HL-60 (cell line): ENCODE data around the gene TOX4.

Experiments used
- DNase-seq, 2 experiments: peaks; one replicate each; pipeline ENCODE4 v3.0.0-alpha.2; 2010 to 2020; ENCODE audit warnings: low read depth in 1 of 2, low spot score in 1 of 2
- H3K27ac ChIP-seq: fragments of 250-450 bp; sonication (Bioruptor Pico); replicated peaks from 2 replicates; pipeline ENCODE4 v1.5.1; 2020; ENCODE audit warnings: mild to moderate bottlenecking, moderate library complexity
- H3K27me3 ChIP-seq: fragments of 250-450 bp; sonication (Bioruptor Pico); 2 replicates; pipeline ENCODE4 v1.5.1; 2021; ENCODE audit warnings: mild to moderate bottlenecking, moderate library complexity; ENCODE audit not compliant: insufficient read depth, poor library complexity, severe bottlenecking
- H3K4me3 ChIP-seq: replicated peaks from 2 replicates; pipeline ENCODE4 v1.5.1; 2011; ENCODE audit warnings: mild to moderate bottlenecking, control low read depth, low read length; ENCODE audit not compliant: insufficient read depth
- GABPA ChIP-seq: IDR thresholded peaks from 2 replicates; pipeline ENCODE4 v1.6.1; 2012; ENCODE audit warnings: low read depth
- POLR2AphosphoS5 ChIP-seq: IDR thresholded peaks from 2 replicates; pipeline ENCODE4 v1.6.1; 2012; ENCODE audit warnings: low read depth
- REST ChIP-seq: IDR thresholded peaks from 2 replicates; pipeline ENCODE4 v1.6.1; 2012; ENCODE audit warnings: low read depth; ENCODE audit not compliant: insufficient replicate concordance
- SPI1 ChIP-seq: IDR thresholded peaks from 2 replicates; pipeline ENCODE4 v1.6.1; 2012; ENCODE audit warnings: low read depth, mild to moderate bottlenecking, borderline replicate concordance
- TF ChIP-seq, protein P1 (sequence below): IDR thresholded peaks from one replicate; pipeline ENCODE4 v1.5.1; 2011; ENCODE audit warnings: low read length, control low read depth, inconsistent platforms; ENCODE audit not compliant: insufficient read depth

Gene TOX4

GRCh38 chr14:21455912-21456667 is 20.9 kb upstream of the TOX4 start, which contains the start of gene CHD8:
Gene CHD8, minus strand, starts transcription at chr14:21456123. Its CDS starts 24,480 bp downstream, at chr14:21431643.
- TF ChIP-seq SPI1, result no peak; the same call in 1 of the 2 replicates
- TF ChIP-seq, protein P1, sequence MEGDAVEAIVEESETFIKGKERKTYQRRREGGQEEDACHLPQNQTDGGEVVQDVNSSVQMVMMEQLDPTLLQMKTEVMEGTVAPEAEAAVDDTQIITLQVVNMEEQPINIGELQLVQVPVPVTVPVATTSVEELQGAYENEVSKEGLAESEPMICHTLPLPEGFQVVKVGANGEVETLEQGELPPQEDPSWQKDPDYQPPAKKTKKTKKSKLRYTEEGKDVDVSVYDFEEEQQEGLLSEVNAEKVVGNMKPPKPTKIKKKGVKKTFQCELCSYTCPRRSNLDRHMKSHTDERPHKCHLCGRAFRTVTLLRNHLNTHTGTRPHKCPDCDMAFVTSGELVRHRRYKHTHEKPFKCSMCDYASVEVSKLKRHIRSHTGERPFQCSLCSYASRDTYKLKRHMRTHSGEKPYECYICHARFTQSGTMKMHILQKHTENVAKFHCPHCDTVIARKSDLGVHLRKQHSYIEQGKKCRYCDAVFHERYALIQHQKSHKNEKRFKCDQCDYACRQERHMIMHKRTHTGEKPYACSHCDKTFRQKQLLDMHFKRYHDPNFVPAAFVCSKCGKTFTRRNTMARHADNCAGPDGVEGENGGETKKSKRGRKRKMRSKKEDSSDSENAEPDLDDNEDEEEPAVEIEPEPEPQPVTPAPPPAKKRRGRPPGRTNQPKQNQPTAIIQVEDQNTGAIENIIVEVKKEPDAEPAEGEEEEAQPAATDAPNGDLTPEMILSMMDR, result peak; percentile 25
- peak; percentile 60 for TF ChIP-seq POLR2AphosphoS5
- peak; percentile 66 for TF ChIP-seq GABPA
- no peak for TF ChIP-seq REST
- peak; percentile 100 for DNase-seq
- Histone ChIP-seq H3K27me3 (no peaks in the 10 kb centered on the region), H3K27ac (peak within 1 kb of the TSS; percentile 85), H3K4me3 (peak within 1 kb of the TSS; percentile 92)

DNA sequence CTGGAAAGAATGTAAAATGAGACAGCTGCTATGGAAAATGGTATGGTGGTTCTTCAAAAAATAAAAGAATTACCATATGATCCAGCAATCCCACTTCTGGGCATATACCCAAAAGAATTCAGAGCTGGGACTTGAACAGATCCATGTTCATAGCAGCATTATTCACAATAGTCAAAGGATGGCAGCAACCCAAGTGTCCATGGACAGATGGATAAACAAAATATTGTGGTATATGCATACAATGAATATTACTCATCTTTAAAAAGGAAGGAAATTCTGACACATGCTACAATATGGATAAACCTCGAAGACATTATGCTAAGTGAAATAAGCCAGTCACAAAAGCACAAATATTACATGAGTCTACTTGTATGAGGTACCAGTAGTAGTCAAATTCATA is 9.4 kb upstream of the TOX4 start:
- TF ChIP-seq, protein P1, result no peak
- TF ChIP-seq SPI1 (no peak), POLR2AphosphoS5 (no peak), REST (no peak), GABPA (no peak)
- no peaks in the 10 kb centered on the region for H3K27me3 ChIP-seq
- DNase-seq, result no peak
- no peak overlapping the region for H3K27ac ChIP-seq
- no peak overlapping the region for H3K4me3 ChIP-seq

DNA sequence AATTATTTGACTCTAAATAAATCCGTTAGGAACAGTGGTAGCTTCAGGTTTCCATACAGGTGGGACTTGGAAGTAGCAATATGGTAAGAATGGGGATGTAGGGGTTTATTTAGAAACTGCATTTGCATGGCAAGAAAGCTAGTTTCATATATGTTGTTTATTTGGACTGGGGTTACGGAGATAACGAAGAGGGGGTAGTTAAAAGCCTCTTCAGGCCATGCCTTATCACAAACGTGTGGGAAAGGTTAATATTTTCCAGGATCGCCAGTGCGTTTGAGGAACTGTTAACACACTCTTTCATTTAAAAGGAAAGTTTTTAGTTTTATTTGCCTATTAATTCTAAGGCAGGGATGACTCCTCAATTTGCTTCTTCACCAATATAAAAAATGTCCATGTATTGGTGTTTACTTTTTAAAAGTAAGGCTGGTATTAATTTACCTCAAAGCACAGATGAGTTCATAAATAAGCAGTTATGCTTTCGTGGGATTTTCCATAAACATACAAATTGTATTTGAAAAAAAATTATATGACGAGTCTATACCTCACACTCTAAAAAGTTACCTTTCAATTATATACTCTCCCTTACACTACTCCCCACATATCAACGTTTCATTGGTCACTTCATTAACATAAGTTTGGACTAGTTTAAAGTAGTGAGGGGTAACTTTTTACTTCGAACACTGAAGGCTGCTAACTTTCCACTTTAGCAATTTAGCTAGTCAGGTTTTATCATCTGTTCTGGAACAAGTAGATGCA is 1.1 kb upstream of the TOX4 start:
- Histone ChIP-seq H3K27ac (peak overlapping the region; percentile 61), H3K27me3 (no peaks in the 10 kb centered on the region), H3K4me3 (peak overlapping the region; percentile 96)
- no peak for DNase-seq
- no peak for TF ChIP-seq POLR2AphosphoS5
- no peak for TF ChIP-seq REST
- no peak for TF ChIP-seq GABPA
- no peak for TF ChIP-seq SPI1
- TF ChIP-seq, protein P1, result no peak
